SH-SY5Y (cell line): ENCODE data around the gene CNTN6.

ENCODE experiments used
- GATA2 ChIP-seq: IDR thresholded peaks from 2 replicates; pipeline ENCODE4 v1.6.1; 2011; ENCODE audit warnings: mild to moderate bottlenecking, low read depth, low read length
- GATA3 ChIP-seq: IDR thresholded peaks from 2 replicates; pipeline ENCODE4 v1.6.1; 2011; ENCODE audit warnings: low read depth, mild to moderate bottlenecking, low read length, moderate library complexity

- TF ChIP-seq GATA3 = no peak
- no peak for TF ChIP-seq GATA2
Observed at GRCh38 chr3:1082108-1082507, 10.7 kb upstream of the CNTN6 start.
